ENCODE data around the gene KDSR. TPM values are rescaled to one million over a fixed set of nuclear protein-coding genes. Genes with fewer than 3 reads are reported as not detected.

Gene KDSR
- total RNA-seq, 1 donor from 2014 or later = 77.5 TPM

DNA sequence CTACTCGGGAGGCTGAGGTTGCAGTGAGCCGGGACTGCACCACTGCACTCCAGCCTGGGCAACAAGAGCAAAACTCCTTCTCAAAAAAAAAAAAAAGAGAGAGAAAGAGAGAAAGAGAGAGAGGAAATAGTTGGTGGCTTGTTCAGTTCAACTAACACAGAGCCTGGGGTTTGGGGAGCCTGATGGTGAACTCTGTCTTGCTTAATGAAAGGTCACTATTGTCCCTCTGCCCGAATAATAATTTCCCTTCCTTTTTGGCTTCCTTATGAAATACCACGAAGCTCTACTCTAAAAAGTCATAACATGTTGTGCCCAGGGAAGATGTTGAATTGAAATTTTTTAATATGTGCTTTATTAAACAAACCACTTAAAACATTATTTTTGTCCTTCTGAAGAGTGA lies 64.8 kb downstream of the KDSR start:
- TF ChIP-seq, protein P1, sequence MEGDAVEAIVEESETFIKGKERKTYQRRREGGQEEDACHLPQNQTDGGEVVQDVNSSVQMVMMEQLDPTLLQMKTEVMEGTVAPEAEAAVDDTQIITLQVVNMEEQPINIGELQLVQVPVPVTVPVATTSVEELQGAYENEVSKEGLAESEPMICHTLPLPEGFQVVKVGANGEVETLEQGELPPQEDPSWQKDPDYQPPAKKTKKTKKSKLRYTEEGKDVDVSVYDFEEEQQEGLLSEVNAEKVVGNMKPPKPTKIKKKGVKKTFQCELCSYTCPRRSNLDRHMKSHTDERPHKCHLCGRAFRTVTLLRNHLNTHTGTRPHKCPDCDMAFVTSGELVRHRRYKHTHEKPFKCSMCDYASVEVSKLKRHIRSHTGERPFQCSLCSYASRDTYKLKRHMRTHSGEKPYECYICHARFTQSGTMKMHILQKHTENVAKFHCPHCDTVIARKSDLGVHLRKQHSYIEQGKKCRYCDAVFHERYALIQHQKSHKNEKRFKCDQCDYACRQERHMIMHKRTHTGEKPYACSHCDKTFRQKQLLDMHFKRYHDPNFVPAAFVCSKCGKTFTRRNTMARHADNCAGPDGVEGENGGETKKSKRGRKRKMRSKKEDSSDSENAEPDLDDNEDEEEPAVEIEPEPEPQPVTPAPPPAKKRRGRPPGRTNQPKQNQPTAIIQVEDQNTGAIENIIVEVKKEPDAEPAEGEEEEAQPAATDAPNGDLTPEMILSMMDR (IDR thresholded peaks at IDR 0.05) = no peak
- Histone ChIP-seq H3K36me3 (no peaks in the 10 kb centered on the region), H3K9me3 (no peaks in the 10 kb centered on the region), H3K4me3 (no peak overlapping the region), H3K4me1 (peaks cover 31% of the 10 kb centered on the region), H3K27ac (no peak overlapping the region), H3K27me3 (no peaks in the 10 kb centered on the region)
- ATAC-seq (no peak), DNase-seq (no peak)
- intact Hi-C loops (cut with DNase I) = no loop called here

DNA sequence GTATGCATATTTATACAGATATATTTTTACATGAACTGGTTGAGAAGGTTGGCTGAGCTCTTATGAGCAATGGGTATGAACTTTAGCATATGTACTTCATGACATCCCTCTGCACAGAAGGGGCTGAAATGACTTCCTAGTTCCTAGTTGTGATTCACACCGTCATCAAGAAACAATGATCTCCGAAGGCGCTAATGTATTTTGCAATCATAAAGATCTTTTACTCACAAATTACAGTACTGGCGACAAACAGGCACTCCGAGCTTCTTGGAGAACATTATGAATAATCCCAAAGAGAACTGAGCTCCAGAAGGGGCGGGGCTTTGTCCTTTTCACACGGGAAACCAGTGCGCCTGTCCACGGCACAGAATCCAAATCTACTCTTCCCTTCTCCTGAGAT lies 65.6 kb downstream of the KDSR start:
- ATAC-seq = peak; percentile 62
- DNase-seq = no peak
- peaks cover 27% of the 10 kb centered on the region for H3K4me1 ChIP-seq

DNA sequence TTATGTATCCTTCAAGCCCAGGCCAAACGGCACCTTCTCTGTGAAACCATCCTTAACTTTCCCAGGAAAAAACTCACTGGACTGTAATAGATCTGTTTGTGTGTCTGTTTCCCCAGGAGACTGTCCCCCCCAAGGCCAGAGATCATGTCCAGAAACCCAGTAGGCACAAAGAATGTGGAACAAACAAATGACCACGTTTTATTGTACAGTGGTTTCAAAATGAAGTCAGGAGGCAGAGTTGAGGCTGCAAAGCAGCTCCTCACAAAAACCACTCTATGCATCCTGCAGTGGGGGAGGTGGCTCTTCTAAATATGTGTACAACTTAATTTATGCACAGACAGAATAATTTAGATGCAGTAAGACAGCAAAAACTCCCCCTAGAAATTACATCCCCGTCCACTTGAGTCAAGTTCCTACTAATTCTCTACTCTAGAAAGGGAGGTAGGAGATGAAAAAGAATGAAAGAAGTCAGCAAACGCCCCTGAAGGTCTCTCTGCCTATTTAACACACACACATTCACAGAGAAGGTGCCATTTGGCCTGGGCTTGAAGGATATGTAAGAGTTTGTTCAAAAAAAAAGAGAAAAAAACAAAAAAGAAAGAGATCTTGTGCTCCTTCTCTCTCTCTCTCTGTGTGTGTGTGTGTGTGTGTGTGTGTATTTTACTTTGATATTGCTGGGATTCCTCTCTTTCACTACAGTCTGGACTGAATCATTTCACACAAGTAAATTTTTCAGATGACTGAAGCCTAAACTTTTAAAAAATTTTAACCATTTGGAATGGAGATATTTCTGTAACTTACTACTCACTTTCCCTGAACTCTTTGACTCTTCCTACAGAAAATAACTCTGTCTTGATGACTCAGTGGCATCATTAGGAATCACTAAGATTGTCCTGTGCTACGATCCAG lies 66.9 kb downstream of the KDSR start:
- Histone ChIP-seq H3K27me3 (no peaks in the 10 kb centered on the region), H3K4me3 (no peak overlapping the region), H3K4me1 (peaks cover 25% of the 10 kb centered on the region), H3K36me3 (no peaks in the 10 kb centered on the region), H3K9me3 (no peaks in the 10 kb centered on the region), H3K27ac (no peak overlapping the region)
- no peak for ATAC-seq
- intact Hi-C loops (cut with DNase I) = no loop called here
- no peak for DNase-seq
- TF ChIP-seq, protein P1 (IDR thresholded peaks at IDR 0.05) = no peak

More for the DNA sequence above, 65.6 kb downstream of the KDSR start:
- intact Hi-C loops (cut with DNase I) = no loop called here
- Histone ChIP-seq H3K27ac (no peak overlapping the region), H3K36me3 (no peaks in the 10 kb centered on the region), H3K4me3 (no peak overlapping the region), H3K9me3 (no peaks in the 10 kb centered on the region), H3K27me3 (no peaks in the 10 kb centered on the region)
- TF ChIP-seq, protein P1 (IDR thresholded peaks at IDR 0.05) = no peak

DNA sequence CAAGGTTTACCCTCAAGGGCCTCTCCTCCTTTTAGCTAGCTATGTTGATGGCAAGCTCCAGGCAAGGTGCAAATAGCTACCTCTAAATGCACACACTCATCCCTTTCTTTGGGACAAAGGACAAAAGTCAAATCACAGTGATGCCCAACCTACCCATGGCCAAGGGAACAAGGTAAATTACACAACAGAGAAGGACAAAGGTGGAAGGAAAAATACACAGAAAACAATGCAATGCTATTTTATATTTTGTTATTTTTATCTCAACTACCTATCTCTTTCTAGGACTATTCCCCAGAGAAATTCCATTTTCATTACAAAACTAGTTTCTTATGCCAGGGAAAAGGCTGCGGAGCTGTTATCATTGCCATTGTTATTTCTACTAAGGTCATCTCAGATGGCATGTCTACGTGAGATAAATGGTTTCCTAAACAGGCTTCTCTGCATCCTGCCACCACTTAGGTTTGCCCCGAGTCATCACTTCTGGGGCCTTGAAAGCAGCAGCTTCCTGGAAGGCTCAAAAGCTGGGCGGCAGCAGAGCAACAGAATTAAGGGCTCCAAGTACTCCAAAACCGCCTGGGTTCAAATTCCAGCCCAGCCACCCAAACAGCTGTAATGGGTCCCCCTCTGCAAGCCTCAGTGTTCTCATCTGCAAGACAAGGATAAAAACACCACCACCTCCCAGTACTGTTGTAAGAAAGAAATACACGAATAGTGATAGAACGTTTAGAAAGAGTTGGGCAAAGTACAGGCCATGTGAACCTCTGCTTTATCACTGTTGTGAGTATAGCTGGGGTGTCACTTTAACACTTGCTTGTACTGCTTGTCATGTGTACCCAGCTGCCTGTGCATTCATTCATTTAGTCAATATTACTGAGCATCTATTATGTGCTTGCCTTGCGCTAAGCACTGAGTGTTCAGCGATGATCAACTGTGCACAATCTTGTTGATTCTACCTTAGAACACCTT lies 68.3 kb downstream of the KDSR start:
- Histone ChIP-seq H3K27me3 (no peaks in the 10 kb centered on the region), H3K4me3 (no peak overlapping the region), H3K36me3 (no peaks in the 10 kb centered on the region), H3K9me3 (no peaks in the 10 kb centered on the region), H3K4me1 (peaks cover 23% of the 10 kb centered on the region), H3K27ac (no peak overlapping the region)
- intact Hi-C loops (cut with DNase I) = no loop called here
- TF ChIP-seq, protein P1 (IDR thresholded peaks at IDR 0.05) = no peak
- no peak for ATAC-seq
- DNase-seq = no peak

DNA sequence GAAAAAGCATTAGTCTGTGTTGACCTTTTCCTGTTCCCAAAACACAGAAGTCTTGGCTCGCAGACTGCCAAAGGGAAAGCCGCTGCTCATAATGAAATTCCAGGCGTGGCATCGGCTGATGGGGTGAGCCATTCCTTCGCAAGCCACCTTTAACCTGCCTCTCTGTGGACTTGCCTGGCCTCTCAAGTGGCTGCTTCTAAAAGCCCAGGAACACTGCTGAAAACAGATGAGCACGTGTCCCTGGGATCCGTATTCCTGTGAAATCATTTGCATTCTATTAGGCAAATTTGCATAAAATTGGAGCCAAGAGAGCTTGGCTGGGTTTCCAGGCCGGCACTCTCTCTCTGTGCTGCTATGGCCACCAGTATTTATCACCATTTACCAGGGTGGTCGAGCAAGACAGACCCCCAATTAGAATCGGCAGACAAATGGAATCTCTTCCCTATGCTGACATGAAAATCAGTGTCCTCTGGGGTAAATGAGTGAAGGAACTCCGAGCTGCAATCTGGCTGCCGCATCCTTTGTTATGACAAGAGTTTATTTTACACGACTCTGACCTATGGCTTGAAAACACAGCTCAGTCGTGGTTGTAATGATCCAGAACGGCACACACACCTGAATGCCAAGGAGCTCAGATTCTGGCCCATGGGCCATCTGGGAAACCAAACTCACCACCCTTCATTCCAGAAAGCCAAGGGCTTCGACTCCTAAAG lies 69.2 kb downstream of the KDSR start:
- peaks cover 16% of the 10 kb centered on the region for H3K4me1 ChIP-seq
- H3K27ac ChIP-seq = no peak overlapping the region
- ATAC-seq = peak; percentile 41
- H3K27me3 ChIP-seq = no peaks in the 10 kb centered on the region
- no peaks in the 10 kb centered on the region for H3K9me3 ChIP-seq
- intact Hi-C loops (cut with DNase I) = no loop called here
- TF ChIP-seq, protein P1 (IDR thresholded peaks at IDR 0.05) = no peak
- DNase-seq = no peak
- H3K36me3 ChIP-seq = no peaks in the 10 kb centered on the region
- H3K4me3 ChIP-seq = no peak overlapping the region

Measured in upper lobe of right lung (tissue), 1 donor.